Activated CD8-positive, alpha-beta T cell treated with anti-CD3 and anti-CD28 coated beads for 36 hours (primary cell): Measurements from ENCODE around the gene CHMP3. TPM values are rescaled to one million over a fixed set of nuclear protein-coding genes. Genes with fewer than 3 reads are reported as not detected.

Source experiments
- ATAC-seq: fragments of 200-7000 bp; cut with Tn5 transposase; one replicate; pipeline ENCODE4 v1.10.0; 2021; ENCODE audit warnings: mild to moderate bottlenecking, moderate library complexity
- CTCF ChIA-PET: fragments of 350-600 bp; sonication (Branson Sonifier 250); formaldehyde crosslinking; loops from one replicate; lab custom pipeline; 2021; ENCODE audit warnings: antibody characterized with exemption; lab: Charles Lee
- POLR2A ChIA-PET: fragments of 350-600 bp; sonication (Branson Sonifier 250); formaldehyde crosslinking; loops from one replicate; lab custom pipeline; 2021; ENCODE audit warnings: antibody characterized with exemption; lab: Charles Lee
- DNase-seq: peaks from one replicate; pipeline ENCODE4 v3.0.0-alpha.2; 2020
- H3K27ac Mint-ChIP-seq: one replicate; pipeline ENCODE4 v1.8.0; 2021; ENCODE audit warnings: mild to moderate bottlenecking, mixed read lengths
- H3K27me3 Mint-ChIP-seq: one replicate; pipeline ENCODE4 v1.8.0; 2021; ENCODE audit warnings: mixed read lengths
- H3K36me3 Mint-ChIP-seq: one replicate; pipeline ENCODE4 v1.8.0; 2021; ENCODE audit warnings: low read depth, mixed read lengths
- H3K4me1 Mint-ChIP-seq: one replicate; pipeline ENCODE4 v1.8.0; 2021; ENCODE audit warnings: low read depth, mixed read lengths
- H3K4me3 Mint-ChIP-seq: one replicate; pipeline ENCODE4 v1.8.0; 2021; ENCODE audit warnings: mild to moderate bottlenecking, moderate library complexity, mixed read lengths
- H3K9me3 Mint-ChIP-seq: one replicate; pipeline ENCODE4 v1.8.0; 2021; ENCODE audit warnings: mixed read lengths
- CTCF ChIP-seq: fragments of 200-600 bp; IDR thresholded peaks from one replicate; pipeline ENCODE4 v1.8.0; 2022; ENCODE audit warnings: antibody characterized with exemption, mild to moderate bottlenecking
- intact Hi-C: fragments of 100-400 bp; cut with micrococcal nuclease; formaldehyde crosslinking; loops from one replicate; pipeline ENCODE4 v1.10.0; 2022
- total RNA-seq, 2 experiments: library from RNA; stranded (reverse); gene quantifications; one replicate each; pipeline ENCODE4 v1.2.3, GENCODE V29; 2021

CHMP3 gene
- total RNA-seq, 2 experiments from 2014 or later: 30.1 to 31.6 TPM

GRCh38 chr2:86543793-86544192 is 19.4 kb downstream of the CHMP3 start:
- ATAC-seq: no peak
- DNase-seq: no peak
- Mint-ChIP-seq H3K36me3 (peaks cover 40% of the 10 kb centered on the region), H3K27me3 (no peaks in the 10 kb centered on the region), H3K27ac (no peak overlapping the region), H3K4me1 (peaks cover 16% of the 10 kb centered on the region), H3K4me3 (no peak overlapping the region), H3K9me3 (peaks cover 4% of the 10 kb centered on the region)
- POLR2A ChIA-PET: no interaction called here
- intact Hi-C loops: no loop called here
- no peak for TF ChIP-seq CTCF
- CTCF ChIA-PET: no interaction called here

- ChIA-PET POLR2A (no interaction called here), CTCF (no interaction called here)
- no peak overlapping the region for H3K27ac Mint-ChIP-seq
- intact Hi-C loops: no loop called here
- ATAC-seq (no peak), DNase-seq (no peak)
- no peaks in the 10 kb centered on the region for H3K27me3 Mint-ChIP-seq
- peaks cover 4% of the 10 kb centered on the region for H3K9me3 Mint-ChIP-seq
- TF ChIP-seq CTCF: no peak
- H3K4me1 Mint-ChIP-seq: peaks cover 16% of the 10 kb centered on the region
- H3K36me3 Mint-ChIP-seq: peaks cover 38% of the 10 kb centered on the region
- no peak overlapping the region for H3K4me3 Mint-ChIP-seq
Observed at GRCh38 chr2:86543335-86543734, 19.9 kb downstream of the CHMP3 start.

- ChIA-PET POLR2A (no interaction called here), CTCF (interaction anchor here (1.1 kb wide), 1 partner anchor 10 kb away, joined by 3 read pairs; no protein-coding TSS in a partner anchor)
- DNase-seq (no peak), ATAC-seq (no peak)
- peaks cover 4% of the 10 kb centered on the region for H3K9me3 Mint-ChIP-seq
- intact Hi-C loops: no loop called here
- H3K4me1 Mint-ChIP-seq: peaks cover 15% of the 10 kb centered on the region
- TF ChIP-seq CTCF: no peak
- H3K4me3 Mint-ChIP-seq: no peak overlapping the region
- no peaks in the 10 kb centered on the region for H3K27me3 Mint-ChIP-seq
- no peak overlapping the region for H3K27ac Mint-ChIP-seq
- peaks cover 33% of the 10 kb centered on the region for H3K36me3 Mint-ChIP-seq
Observed at GRCh38 chr2:86542814-86543213, 20.4 kb downstream of the CHMP3 start.

GRCh38 chr2:86541334-86541733 is 21.9 kb downstream of the CHMP3 start:
- H3K4me1 Mint-ChIP-seq: peaks cover 12% of the 10 kb centered on the region
- no peak overlapping the region for H3K27ac Mint-ChIP-seq
- ATAC-seq: no peak
- H3K36me3 Mint-ChIP-seq: peaks cover 27% of the 10 kb centered on the region
- POLR2A ChIA-PET: interaction anchor here (0.9 kb wide), 1 partner anchor 12 kb away, joined by 3 read pairs; no protein-coding TSS in a partner anchor
- no peaks in the 10 kb centered on the region for H3K27me3 Mint-ChIP-seq
- no peak for DNase-seq
- no peak for TF ChIP-seq CTCF
- CTCF ChIA-PET: interaction anchor here (0.9 kb wide), 1 partner anchor 64 kb away, joined by 3 read pairs; no protein-coding TSS in a partner anchor
- no peak overlapping the region for H3K4me3 Mint-ChIP-seq
- peaks cover 3% of the 10 kb centered on the region for H3K9me3 Mint-ChIP-seq
- intact Hi-C loops: no loop called here

GRCh38 chr2:86533589-86533988 is 29.7 kb downstream of the CHMP3 start:
- Mint-ChIP-seq H3K36me3 (peaks cover 33% of the 10 kb centered on the region), H3K27me3 (no peaks in the 10 kb centered on the region), H3K4me1 (peaks cover 23% of the 10 kb centered on the region), H3K9me3 (peaks cover 15% of the 10 kb centered on the region), H3K4me3 (no peak overlapping the region), H3K27ac (no peak overlapping the region)
- no peak for TF ChIP-seq CTCF
- CTCF ChIA-PET: no interaction called here
- DNase-seq: no peak
- no peak for ATAC-seq
- POLR2A ChIA-PET: no interaction called here
- intact Hi-C loops: no loop called here
